ENCODE data around the gene FOXK2.

FOXK2 gene

GRCh38 chr17:82600731-82601446 is 81.4 kb downstream of the FOXK2 start:
- no peak overlapping the region for H3K27ac ChIP-seq (ENCODE audit: low read depth, low read length)
- H2BK15ac ChIP-seq (replicated peaks; ENCODE audit: low read depth), result no peak overlapping the region
- H3K9ac ChIP-seq (ENCODE audit: low read length), result no peak overlapping the region
- no peak overlapping the region for H3K4ac ChIP-seq (ENCODE audit: low read depth, low read length)
- no peak overlapping the region for H3K4me3 ChIP-seq (ENCODE audit: low read length)
- no peak overlapping the region for H2BK120ac ChIP-seq (ENCODE audit: low read depth, low read length)
- no peak overlapping the region for H4K5ac ChIP-seq (ENCODE audit: low read length)
- H3K4me1 ChIP-seq (ENCODE audit: control insufficient read depth, low read depth, low read length), result no peaks in the 10 kb centered on the region
- no peak overlapping the region for H2AK5ac ChIP-seq (ENCODE audit: low read length)
- no peaks in the 10 kb centered on the region for H3K27me3 ChIP-seq (ENCODE audit: insufficient read depth, low read length, poor library complexity)
- no peak overlapping the region for H3K23ac ChIP-seq (ENCODE audit: low read length)
- no peak overlapping the region for H3K18ac ChIP-seq (ENCODE audit: low read length)
- peaks cover 5% of the 10 kb centered on the region for H3K79me1 ChIP-seq (ENCODE audit: low read length)
- H3K56ac ChIP-seq (ENCODE audit: low read length), result no peak overlapping the region
- H3K4me2 ChIP-seq (ENCODE audit: low read length), result no peak overlapping the region
- H2BK5ac ChIP-seq (ENCODE audit: low read length), result no peak overlapping the region
- H3K79me2 ChIP-seq (ENCODE audit: control insufficient read depth, insufficient read depth, low read length), result no peaks in the 10 kb centered on the region
- H4K8ac ChIP-seq (ENCODE audit: low read depth, low read length), result no peak overlapping the region
- WGBS (ENCODE audit: extremely low coverage, insufficient coverage, low lambda C conversion rate), result no CpG with 5 or more reads among the region's 37 CpGs
- peaks cover 14% of the 10 kb centered on the region for H3K36me3 ChIP-seq (ENCODE audit: control insufficient read depth, insufficient read depth, low read length)
- no peak for DNase-seq

DNA sequence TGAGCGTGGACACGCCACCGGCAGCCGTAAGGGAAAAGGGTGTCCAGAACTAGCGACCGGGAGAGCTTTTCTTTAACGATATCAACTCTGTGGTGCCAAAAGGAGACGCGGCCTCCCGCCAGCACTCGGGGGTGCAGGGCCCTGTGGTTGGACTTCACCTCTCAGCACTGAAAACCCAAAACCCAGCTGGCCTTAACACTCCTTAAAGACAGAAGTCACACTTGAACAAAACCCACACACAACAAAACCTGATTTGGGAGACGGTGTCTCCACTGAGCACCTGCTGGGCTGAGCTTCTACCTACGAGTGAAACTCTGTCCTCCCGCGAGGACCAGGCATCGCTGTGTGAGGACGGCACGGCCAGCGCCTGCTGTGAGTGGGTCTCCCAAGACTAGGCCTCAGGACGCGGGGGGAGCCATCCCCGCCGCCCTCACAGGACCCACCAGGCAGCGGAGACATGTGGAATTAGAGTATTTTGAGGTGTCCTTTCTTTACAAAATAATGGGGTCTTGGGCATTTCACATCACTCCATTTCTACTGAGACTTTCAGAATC is 82.0 kb downstream of the FOXK2 start:
- no peak overlapping the region for H3K23ac ChIP-seq (ENCODE audit: low read length)
- no peaks in the 10 kb centered on the region for H3K27me3 ChIP-seq (ENCODE audit: insufficient read depth, low read length, poor library complexity)
- no peak overlapping the region for H2BK15ac ChIP-seq (replicated peaks; ENCODE audit: low read depth)
- peaks cover 5% of the 10 kb centered on the region for H3K79me1 ChIP-seq (ENCODE audit: low read length)
- no peak overlapping the region for H4K5ac ChIP-seq (ENCODE audit: low read length)
- no peak overlapping the region for H3K27ac ChIP-seq (ENCODE audit: low read depth, low read length)
- no CpG with 5 or more reads among the region's 24 CpGs for WGBS (ENCODE audit: extremely low coverage, insufficient coverage, low lambda C conversion rate)
- no peak for DNase-seq
- peaks cover 14% of the 10 kb centered on the region for H3K36me3 ChIP-seq (ENCODE audit: control insufficient read depth, insufficient read depth, low read length)
- H2AK5ac ChIP-seq (ENCODE audit: low read length), result no peak overlapping the region
- H3K4me1 ChIP-seq (ENCODE audit: control insufficient read depth, low read depth, low read length), result no peaks in the 10 kb centered on the region
- H4K8ac ChIP-seq (ENCODE audit: low read depth, low read length), result no peak overlapping the region
- H3K56ac ChIP-seq (ENCODE audit: low read length), result no peak overlapping the region
- H3K4me2 ChIP-seq (ENCODE audit: low read length), result no peak overlapping the region
- H3K79me2 ChIP-seq (ENCODE audit: control insufficient read depth, insufficient read depth, low read length), result no peaks in the 10 kb centered on the region
- H3K9ac ChIP-seq (ENCODE audit: low read length), result no peak overlapping the region
- no peak overlapping the region for H3K4me3 ChIP-seq (ENCODE audit: low read length)
- no peak overlapping the region for H3K4ac ChIP-seq (ENCODE audit: low read depth, low read length)
- no peak overlapping the region for H2BK5ac ChIP-seq (ENCODE audit: low read length)
- H2BK120ac ChIP-seq (ENCODE audit: low read depth, low read length), result no peak overlapping the region
- no peak overlapping the region for H3K18ac ChIP-seq (ENCODE audit: low read length)

DNA sequence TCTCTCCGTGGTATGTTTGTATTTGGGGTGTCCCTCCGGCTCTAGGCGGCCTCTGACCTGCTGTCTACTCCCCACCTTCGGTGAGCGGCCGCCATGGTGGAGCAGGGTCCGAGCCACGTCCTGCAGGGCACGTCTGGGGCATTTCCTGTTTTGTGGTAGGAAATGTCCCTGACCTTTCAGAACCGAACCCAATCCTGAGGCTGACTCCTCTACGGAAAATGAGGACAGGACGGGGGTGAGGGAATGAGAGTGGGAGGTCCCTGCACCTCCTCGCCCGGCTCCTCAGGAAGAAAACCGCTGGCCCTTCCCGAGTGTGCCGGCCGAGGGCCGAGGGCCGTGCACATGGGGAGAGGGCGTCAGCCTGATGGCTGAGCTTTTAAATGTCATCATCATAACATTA is 83.0 kb downstream of the FOXK2 start:
- no peaks in the 10 kb centered on the region for H3K27me3 ChIP-seq (ENCODE audit: insufficient read depth, low read length, poor library complexity)
- H3K4me3 ChIP-seq (ENCODE audit: low read length), result no peak overlapping the region
- no peak overlapping the region for H4K8ac ChIP-seq (ENCODE audit: low read depth, low read length)
- H2BK15ac ChIP-seq (replicated peaks; ENCODE audit: low read depth), result no peak overlapping the region
- H3K4me1 ChIP-seq (ENCODE audit: control insufficient read depth, low read depth, low read length), result no peaks in the 10 kb centered on the region
- H3K9ac ChIP-seq (ENCODE audit: low read length), result no peak overlapping the region
- H3K79me1 ChIP-seq (ENCODE audit: low read length), result peaks cover 5% of the 10 kb centered on the region
- peak; percentile 24 for DNase-seq
- H3K27ac ChIP-seq (ENCODE audit: low read depth, low read length), result no peak overlapping the region
- no peak overlapping the region for H2BK5ac ChIP-seq (ENCODE audit: low read length)
- peaks cover 13% of the 10 kb centered on the region for H3K36me3 ChIP-seq (ENCODE audit: control insufficient read depth, insufficient read depth, low read length)
- no peak overlapping the region for H2AK5ac ChIP-seq (ENCODE audit: low read length)
- no peak overlapping the region for H3K23ac ChIP-seq (ENCODE audit: low read length)
- H4K5ac ChIP-seq (ENCODE audit: low read length), result no peak overlapping the region
- H3K79me2 ChIP-seq (ENCODE audit: control insufficient read depth, insufficient read depth, low read length), result no peaks in the 10 kb centered on the region
- no peak overlapping the region for H3K18ac ChIP-seq (ENCODE audit: low read length)
- H3K4me2 ChIP-seq (ENCODE audit: low read length), result no peak overlapping the region
- H2BK120ac ChIP-seq (ENCODE audit: low read depth, low read length), result no peak overlapping the region
- no peak overlapping the region for H3K56ac ChIP-seq (ENCODE audit: low read length)
- no CpG with 5 or more reads among the region's 21 CpGs for WGBS (ENCODE audit: extremely low coverage, insufficient coverage, low lambda C conversion rate)
- H3K4ac ChIP-seq (ENCODE audit: low read depth, low read length), result no peak overlapping the region

- Histone ChIP-seq H2BK120ac (ENCODE audit: low read depth, low read length) (no peak overlapping the region), H4K8ac (ENCODE audit: low read depth, low read length) (no peak overlapping the region), H3K79me1 (ENCODE audit: low read length) (peaks cover 5% of the 10 kb centered on the region), H3K79me2 (ENCODE audit: control insufficient read depth, insufficient read depth, low read length) (no peaks in the 10 kb centered on the region), H2AK5ac (ENCODE audit: low read length) (no peak overlapping the region), H3K4ac (ENCODE audit: low read depth, low read length) (no peak overlapping the region), H2BK15ac (replicated peaks; ENCODE audit: low read depth) (no peak overlapping the region), H3K27me3 (ENCODE audit: insufficient read depth, low read length, poor library complexity) (no peaks in the 10 kb centered on the region), H3K4me2 (ENCODE audit: low read length) (no peak overlapping the region), H3K4me1 (ENCODE audit: control insufficient read depth, low read depth, low read length) (no peaks in the 10 kb centered on the region), H3K18ac (ENCODE audit: low read length) (no peak overlapping the region), H3K4me3 (ENCODE audit: low read length) (no peak overlapping the region), H3K27ac (ENCODE audit: low read depth, low read length) (no peak overlapping the region), H3K23ac (ENCODE audit: low read length) (no peak overlapping the region), H3K36me3 (ENCODE audit: control insufficient read depth, insufficient read depth, low read length) (peaks cover 13% of the 10 kb centered on the region), H2BK5ac (ENCODE audit: low read length) (no peak overlapping the region), H4K5ac (ENCODE audit: low read length) (no peak overlapping the region), H3K9ac (ENCODE audit: low read length) (no peak overlapping the region), H3K56ac (ENCODE audit: low read length) (no peak overlapping the region)
- DNase-seq, result no peak
- no CpG with 5 or more reads among the region's 20 CpGs for WGBS (ENCODE audit: extremely low coverage, insufficient coverage, low lambda C conversion rate)
These were observed 83.6 kb downstream of the FOXK2 start for GRCh38 chr17:82602986-82603710.

- Histone ChIP-seq H3K9ac (ENCODE audit: low read length) (no peak overlapping the region), H2BK120ac (ENCODE audit: low read depth, low read length) (no peak overlapping the region), H4K8ac (ENCODE audit: low read depth, low read length) (no peak overlapping the region), H3K79me2 (ENCODE audit: control insufficient read depth, insufficient read depth, low read length) (no peaks in the 10 kb centered on the region), H2AK5ac (ENCODE audit: low read length) (no peak overlapping the region), H3K56ac (ENCODE audit: low read length) (no peak overlapping the region), H3K27ac (ENCODE audit: low read depth, low read length) (no peak overlapping the region), H3K4me2 (ENCODE audit: low read length) (no peak overlapping the region), H2BK15ac (replicated peaks; ENCODE audit: low read depth) (no peak overlapping the region), H3K4me3 (ENCODE audit: low read length) (no peak overlapping the region), H3K27me3 (ENCODE audit: insufficient read depth, low read length, poor library complexity) (no peaks in the 10 kb centered on the region), H3K4me1 (ENCODE audit: control insufficient read depth, low read depth, low read length) (no peaks in the 10 kb centered on the region), H3K4ac (ENCODE audit: low read depth, low read length) (no peak overlapping the region), H3K36me3 (ENCODE audit: control insufficient read depth, insufficient read depth, low read length) (peaks cover 14% of the 10 kb centered on the region), H4K5ac (ENCODE audit: low read length) (no peak overlapping the region), H3K18ac (ENCODE audit: low read length) (no peak overlapping the region), H3K79me1 (ENCODE audit: low read length) (peaks cover 5% of the 10 kb centered on the region), H2BK5ac (ENCODE audit: low read length) (no peak overlapping the region), H3K23ac (ENCODE audit: low read length) (no peak overlapping the region)
- DNase-seq, result no peak
- WGBS (ENCODE audit: extremely low coverage, insufficient coverage, low lambda C conversion rate), result no CpG with 5 or more reads among the region's 18 CpGs
These were observed 84.5 kb downstream of the FOXK2 start for GRCh38 chr17:82603981-82604448.

Measured in mesendoderm (in vitro differentiated cells).